Caco-2 (cell line): ENCODE measurements around the gene PLA2G10. TPM values are rescaled to one million over a fixed set of nuclear protein-coding genes. Genes with fewer than 3 reads are reported as not detected.
"Not testable (repeated sequence)": the region's sequence is repeated elsewhere in the genome, so short reads cannot be mapped to it uniquely, and the experiment has no call there.

Experiments used
- BruUV-seq: library from RNA; stranded (reverse); fragments of 400-500 nt; replicated peaks from 2 replicates; lab custom pipeline; 2021; lab: Mats Ljungman, UMichigan
- CTCF ChIA-PET: fragments of 300-600 bp; sonication (Branson Sonifier 250); formaldehyde crosslinking; loops from one replicate; lab custom pipeline; 2022; ENCODE audit warnings: antibody characterized with exemption; lab: Charles Lee
- POLR2A ChIA-PET: fragments of 300-600 bp; sonication (Branson Sonifier 250); formaldehyde crosslinking; loops from one replicate; lab custom pipeline; 2022; ENCODE audit warnings: antibody characterized with exemption; lab: Charles Lee
- DNase-seq, 2 experiments: peaks; one replicate each; pipeline versions ENCODE4 v3.0.0 to v3.0.0-alpha.2; 2020 to 2022
- H3K27me3 ChIP-seq: replicated peaks from 2 replicates; pipeline ENCODE4 v1.6.0; 2011; ENCODE audit warnings: low read length; ENCODE audit not compliant: control insufficient read depth, insufficient read depth
- H3K36me3 ChIP-seq: 2 replicates; pipeline ENCODE4 v1.5.1; 2011; ENCODE audit warnings: low read length; ENCODE audit not compliant: control insufficient read depth, insufficient read depth
- H3K4me1 ChIP-seq: fragments of 250-450 bp; sonication (Bioruptor Pico); 2 replicates; pipeline ENCODE4 v1.5.1; 2020; ENCODE audit warnings: mild to moderate bottlenecking
- H3K4me3 ChIP-seq: 2 replicates; pipeline ENCODE4 v1.5.1; 2011; ENCODE audit warnings: low read depth, mild to moderate bottlenecking, control low read depth, low read length
- H3K9me3 ChIP-seq: fragments of 250-450 bp; sonication (Bioruptor Pico); 2 replicates; pipeline ENCODE4 v1.5.1; 2020; ENCODE audit warnings: mild to moderate bottlenecking, moderate library complexity
- H3K27ac Mint-ChIP-seq: one replicate; pipeline ENCODE4 v1.8.0; 2022; ENCODE audit warnings: mixed read lengths; ENCODE audit not compliant: unreplicated experiment
- H3K27me3 Mint-ChIP-seq: one replicate; pipeline ENCODE4 v1.8.0; 2022; ENCODE audit warnings: mixed read lengths; ENCODE audit not compliant: insufficient read depth, unreplicated experiment
- H3K36me3 Mint-ChIP-seq: one replicate; pipeline ENCODE4 v1.8.0; 2022; ENCODE audit warnings: mild to moderate bottlenecking, mixed read lengths; ENCODE audit not compliant: insufficient read depth, unreplicated experiment
- H3K4me1 Mint-ChIP-seq: one replicate; pipeline ENCODE4 v1.8.0; 2022; ENCODE audit warnings: low read depth, mixed read lengths; ENCODE audit not compliant: unreplicated experiment
- H3K4me3 Mint-ChIP-seq: one replicate; pipeline ENCODE4 v1.8.0; 2022; ENCODE audit warnings: mild to moderate bottlenecking, moderate library complexity, mixed read lengths; ENCODE audit not compliant: unreplicated experiment
- H3K9me3 Mint-ChIP-seq: one replicate; pipeline ENCODE4 v1.8.0; 2022; ENCODE audit warnings: mixed read lengths; ENCODE audit not compliant: unreplicated experiment
- CTCF ChIP-seq, 2 experiments: fragments of 200-600 bp in 1 of 2; IDR thresholded peaks; 1 replicate in 1 of 2; 2 replicates in 1 of 2; pipeline versions ENCODE4 v1.5.1 to v1.8.0; 2011 to 2022; ENCODE audit warnings: antibody characterized with exemption in 1 of 2, control low read depth in 1 of 2, inconsistent platforms in 1 of 2, low read depth in 1 of 2, low read length in 1 of 2, mild to moderate bottlenecking in 1 of 2, moderate library complexity in 1 of 2; ENCODE audit not compliant: insufficient read depth in 1 of 2, severe bottlenecking in 1 of 2, unreplicated experiment in 1 of 2
- intact Hi-C: fragments of 100-400 bp; cut with micrococcal nuclease; formaldehyde crosslinking; loops from one replicate; pipeline ENCODE4 v1.10.0; 2022; ENCODE audit not compliant: unreplicated experiment
- total RNA-seq: library from RNA; stranded (reverse); gene quantifications from 2 replicates; pipeline ENCODE4 v1.2.3, GENCODE V29; 2022

The PLA2G10 gene
- total RNA-seq, 1 experiment from 2014 or later, result 1.00 TPM

GRCh38 chr16:14640538-14640937, 53.6 kb downstream of the PLA2G10 start:
- intact Hi-C loops, result no loop called here
- CTCF ChIA-PET, result no interaction called here
- H3K4me1 ChIP-seq, result peaks cover 15% of the 10 kb centered on the region
- Mint-ChIP-seq H3K27me3 (no peaks in the 10 kb centered on the region), H3K36me3 (peaks cover 36% of the 10 kb centered on the region), H3K9me3 (no peaks in the 10 kb centered on the region), H3K4me1 (peaks cover 8% of the 10 kb centered on the region), H3K27ac (no peak overlapping the region), H3K4me3 (no peak overlapping the region)
- no TSS peak for BruUV-seq
- no peak for TF ChIP-seq CTCF (IDR thresholded peaks at IDR 0.05; ENCODE audit: insufficient read depth in 1 of 2, low read depth in 1 of 2, low read length in 1 of 2, severe bottlenecking in 1 of 2, unreplicated experiment in 1 of 2)
- no peak overlapping the region for H3K4me3 ChIP-seq
- H3K36me3 ChIP-seq, result no peaks in the 10 kb centered on the region; the same call in 1 of the 2 replicates
- DNase-seq, result no peak
- H3K27me3 ChIP-seq, result no peaks in the 10 kb centered on the region
- POLR2A ChIA-PET, result no interaction called here
- no peaks in the 10 kb centered on the region for H3K9me3 ChIP-seq

- H3K4me1 Mint-ChIP-seq, CTCF ChIA-PET, H3K9me3 Mint-ChIP-seq, H3K36me3 ChIP-seq, H3K27me3 Mint-ChIP-seq, intact Hi-C loops, H3K27me3 ChIP-seq, BruUV-seq, POLR2A ChIA-PET, H3K9me3 ChIP-seq, H3K4me3 ChIP-seq, DNase-seq: not testable (repeated sequence)
- H3K4me3 Mint-ChIP-seq, result peak overlapping the region; percentile 4
- peaks cover 13% of the 10 kb centered on the region for H3K36me3 Mint-ChIP-seq
- H3K27ac Mint-ChIP-seq, result peak overlapping the region; percentile 66
- peaks cover 30% of the 10 kb centered on the region for H3K4me1 ChIP-seq
These were observed 57.2 kb downstream of the PLA2G10 start for GRCh38 chr16:14636951-14637240.

- POLR2A ChIA-PET, H3K4me3 ChIP-seq, H3K9me3 Mint-ChIP-seq, H3K27me3 ChIP-seq, CTCF ChIA-PET, H3K27me3 Mint-ChIP-seq, BruUV-seq, intact Hi-C loops, H3K9me3 ChIP-seq, H3K36me3 ChIP-seq, H3K4me1 Mint-ChIP-seq: not testable (repeated sequence)
- Mint-ChIP-seq H3K27ac (peak overlapping the region; percentile 66), H3K36me3 (peaks cover 13% of the 10 kb centered on the region), H3K4me3 (peak overlapping the region; percentile 4)
- peak; percentile 52 to 76 for DNase-seq
- H3K4me1 ChIP-seq, result peaks cover 30% of the 10 kb centered on the region
These were observed 57.7 kb downstream of the PLA2G10 start for GRCh38 chr16:14636179-14636950.

- Mint-ChIP-seq H3K27ac (peak overlapping the region; percentile 66), H3K4me1 (peaks cover 8% of the 10 kb centered on the region), H3K4me3 (peak overlapping the region; percentile 4), H3K36me3 (peaks cover 14% of the 10 kb centered on the region), H3K27me3 (no peaks in the 10 kb centered on the region), H3K9me3 (no peaks in the 10 kb centered on the region)
- BruUV-seq, result no TSS peak
- no peak for DNase-seq
- no peak for TF ChIP-seq CTCF (IDR thresholded peaks at IDR 0.05; ENCODE audit: insufficient read depth in 1 of 2, low read depth in 1 of 2, low read length in 1 of 2, severe bottlenecking in 1 of 2, unreplicated experiment in 1 of 2)
- H3K4me3 ChIP-seq, result no peak overlapping the region
- intact Hi-C loops, result no loop called here
- CTCF ChIA-PET, result no interaction called here
- POLR2A ChIA-PET, result interaction anchor here (0.6 kb wide), 1 partner anchor 33 kb away, joined by 8 read pairs; no protein-coding TSS in a partner anchor
- no peaks in the 10 kb centered on the region for H3K27me3 ChIP-seq
- no peaks in the 10 kb centered on the region for H3K9me3 ChIP-seq
- peaks cover 30% of the 10 kb centered on the region for H3K4me1 ChIP-seq
- no peaks in the 10 kb centered on the region; the same call in 1 of the 2 replicates for H3K36me3 ChIP-seq
These were observed 58.5 kb downstream of the PLA2G10 start for GRCh38 chr16:14635395-14636165.
